ENCODE data around the gene MYL12B.
"Not testable (repeated sequence)": the region's sequence is repeated elsewhere in the genome, so short reads cannot be mapped to it uniquely, and the experiment has no call there.

MYL12B gene

DNA sequence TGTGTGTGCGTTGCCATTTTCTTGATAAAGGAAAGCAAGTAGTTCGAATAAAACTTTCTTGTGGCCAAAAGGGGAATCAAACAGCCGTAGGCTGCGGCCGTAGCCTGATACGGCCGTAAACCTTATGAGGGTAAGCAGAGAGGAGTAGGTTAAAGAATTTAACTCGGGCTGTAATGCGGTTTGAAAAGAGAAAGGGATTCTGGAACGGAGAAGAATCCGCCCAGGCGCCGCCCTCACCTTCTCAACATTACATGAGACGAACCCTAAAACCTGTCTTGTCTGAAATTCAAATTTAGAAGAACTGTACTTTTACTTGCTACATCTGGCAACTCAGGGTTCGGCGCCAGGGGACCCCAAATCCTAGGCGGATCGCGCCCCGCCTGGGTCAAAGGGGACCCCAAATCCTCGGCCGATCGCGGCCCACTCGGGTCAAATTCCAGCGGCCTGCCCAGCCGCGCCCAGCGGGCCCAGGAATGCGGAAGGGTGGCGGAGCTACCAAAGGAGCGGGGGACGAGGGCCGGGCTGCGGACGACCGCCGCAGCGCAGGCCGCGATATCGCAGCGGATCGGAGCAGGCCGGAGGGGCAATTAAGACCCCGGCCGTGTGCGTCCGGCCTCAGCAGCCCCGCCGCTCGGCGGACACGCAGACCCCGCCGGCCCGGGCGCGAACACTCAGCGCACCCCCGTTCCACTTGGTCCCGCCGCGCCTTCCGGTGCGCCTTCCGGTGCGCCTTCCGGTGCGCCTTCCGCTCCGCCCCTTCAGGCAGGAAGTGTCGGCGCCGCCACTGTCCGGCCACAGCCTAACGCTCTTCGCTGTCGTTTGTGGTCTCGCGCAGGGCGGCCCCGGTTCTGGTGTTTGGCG, at the start of gene MYL12B:
Gene MYL12B, plus strand, starts transcription at position 761 of the 861 bp plus-strand sequence. CDS start 10,766 bp downstream, outside the sequence.
- DNase-seq: peak; percentile 55

DNA sequence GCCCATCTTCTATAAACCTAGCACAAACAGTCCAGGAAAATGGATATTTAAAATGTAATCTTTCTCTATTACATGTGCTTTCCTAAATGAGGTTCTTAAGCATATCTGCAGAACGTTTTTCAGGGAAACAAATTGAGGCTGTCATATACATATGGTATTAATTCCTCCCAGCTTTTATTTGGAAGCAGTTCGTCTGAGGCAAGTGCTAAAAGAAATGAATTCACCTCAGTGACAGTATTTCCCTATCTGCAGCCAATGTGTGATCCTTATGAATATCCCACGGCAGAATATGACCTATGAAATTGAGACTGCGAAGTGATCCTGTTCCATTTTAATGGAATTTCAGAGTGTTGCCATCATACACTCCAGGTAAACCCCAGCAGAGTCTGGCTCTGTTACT, 49.3 kb upstream of the MYL12B start:
- no peak for DNase-seq

DNA sequence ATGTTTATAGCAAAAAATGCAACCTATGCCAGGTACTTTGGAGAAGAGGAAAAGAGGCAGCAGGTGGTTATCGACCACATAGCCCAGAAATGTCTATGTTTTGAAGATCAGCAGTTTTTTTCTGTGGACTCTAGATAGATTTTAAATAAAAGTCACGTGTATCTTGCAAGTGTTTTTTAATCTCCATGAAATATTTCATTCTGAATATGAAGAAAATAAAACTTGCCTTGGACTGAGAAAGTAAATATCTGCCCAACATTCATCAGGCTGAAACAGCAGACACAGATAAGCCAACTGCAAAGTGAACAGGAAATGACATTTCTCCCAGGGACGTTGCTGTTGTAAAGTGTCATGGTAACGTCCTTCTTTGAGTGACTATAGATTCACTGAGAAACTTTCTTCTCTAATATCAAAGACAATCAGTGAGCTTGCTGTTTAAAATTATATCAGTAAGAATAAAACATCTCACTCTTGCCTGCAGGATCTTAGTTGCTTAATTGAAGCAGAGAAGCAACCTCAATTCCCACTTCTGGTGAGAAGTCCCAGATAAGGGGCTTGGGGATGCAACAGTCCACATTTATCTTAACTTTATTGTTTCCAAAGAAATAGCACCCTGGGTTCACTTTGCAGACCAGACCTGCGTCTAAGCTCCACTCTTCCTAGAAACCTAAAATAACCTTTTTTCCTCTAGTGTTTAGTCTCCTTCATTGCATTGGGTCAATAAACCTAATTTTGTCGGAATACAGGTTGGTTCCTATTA, 48.5 kb upstream of the MYL12B start:
- no peak for DNase-seq

DNA sequence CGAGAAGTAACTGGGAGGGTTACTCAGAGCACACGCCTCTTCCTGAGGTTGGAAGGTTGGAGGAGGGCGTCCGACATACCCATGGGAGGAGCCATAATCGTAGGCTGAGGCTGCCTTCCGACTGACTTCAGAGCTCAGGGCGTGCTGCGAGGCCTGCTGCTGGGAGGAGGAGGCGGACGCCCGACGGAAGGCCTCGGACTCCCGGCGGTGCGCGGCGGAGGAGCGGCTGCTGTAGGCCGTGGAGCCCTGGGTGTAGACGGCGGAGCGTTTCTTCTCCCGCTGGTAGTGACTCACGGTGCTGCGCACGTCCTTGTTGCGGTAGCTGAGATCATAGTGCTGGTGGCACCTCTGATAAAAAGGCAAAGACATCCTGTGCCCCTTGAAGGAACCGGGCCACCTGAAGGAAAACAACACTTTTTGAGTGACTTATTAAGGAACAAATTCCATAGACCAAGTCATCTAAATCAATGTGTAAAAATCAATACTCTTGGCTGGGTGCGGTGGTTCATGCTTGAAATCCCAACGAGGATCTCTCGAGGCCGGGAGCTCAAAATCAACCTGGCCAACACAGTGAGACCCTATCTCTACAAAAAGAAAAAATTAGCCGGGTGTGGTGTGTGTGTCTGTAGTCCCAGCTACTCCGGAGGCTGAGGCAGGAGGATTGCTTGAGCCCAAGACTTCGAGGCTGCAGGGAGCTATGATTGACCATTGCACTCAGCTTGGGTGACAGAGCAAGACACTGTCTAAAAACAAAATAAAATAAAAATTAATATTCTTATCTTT, 46.9 kb upstream of the MYL12B start:
- DNase-seq: no peak

DNA sequence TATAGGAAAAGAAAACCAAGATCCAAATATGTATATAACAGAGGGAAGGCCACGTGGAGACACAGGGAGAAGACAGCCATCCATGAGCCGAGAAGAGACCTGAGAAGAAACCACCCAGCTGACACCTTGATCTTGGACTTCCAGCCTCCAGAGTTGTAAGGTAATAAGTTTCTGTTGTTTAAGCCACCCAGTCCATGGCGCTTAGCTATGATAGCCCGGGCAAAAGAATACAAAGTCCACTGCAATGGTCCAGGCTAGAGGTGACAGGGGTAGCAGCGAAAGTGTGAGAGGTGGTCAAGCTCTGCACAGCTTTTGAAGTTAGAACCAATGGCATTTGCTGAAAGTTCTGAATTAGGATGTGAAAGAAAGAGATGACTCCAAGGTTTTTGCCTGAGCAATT, 44.9 kb upstream of the MYL12B start:
- no peak for DNase-seq

DNA sequence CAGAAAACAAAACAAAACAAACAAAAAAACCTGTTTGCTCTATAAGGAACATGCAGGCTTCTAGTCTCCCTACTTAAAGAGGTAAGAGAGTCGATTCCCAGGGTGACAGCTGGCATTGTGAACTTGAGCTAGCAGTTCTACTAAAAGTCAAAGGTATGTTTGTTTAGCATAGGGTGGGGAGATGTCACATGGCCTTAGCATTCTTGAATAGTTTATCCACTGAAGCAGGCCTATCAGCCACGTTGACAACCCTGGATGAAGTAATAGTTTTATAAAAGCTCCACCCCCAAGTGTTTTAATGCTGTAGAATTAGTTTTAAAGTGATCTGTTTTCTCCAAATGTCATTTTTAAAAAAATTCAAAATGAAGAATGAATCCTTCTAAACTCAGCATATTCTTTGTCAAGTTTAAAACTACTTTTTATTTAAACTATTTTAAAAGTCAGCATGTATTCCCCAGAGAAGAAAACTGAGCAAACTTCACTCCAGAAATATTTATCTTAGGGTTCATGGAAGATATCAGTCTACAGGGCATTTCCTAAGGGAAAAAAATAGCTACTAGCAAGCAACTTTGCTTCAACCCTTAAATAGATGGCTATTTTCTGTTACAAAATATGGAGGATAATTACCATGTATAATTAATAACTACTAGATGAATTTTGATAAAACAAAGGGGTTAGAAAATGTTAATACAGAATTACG, 43.8 kb upstream of the MYL12B start:
- DNase-seq: no peak

DNA sequence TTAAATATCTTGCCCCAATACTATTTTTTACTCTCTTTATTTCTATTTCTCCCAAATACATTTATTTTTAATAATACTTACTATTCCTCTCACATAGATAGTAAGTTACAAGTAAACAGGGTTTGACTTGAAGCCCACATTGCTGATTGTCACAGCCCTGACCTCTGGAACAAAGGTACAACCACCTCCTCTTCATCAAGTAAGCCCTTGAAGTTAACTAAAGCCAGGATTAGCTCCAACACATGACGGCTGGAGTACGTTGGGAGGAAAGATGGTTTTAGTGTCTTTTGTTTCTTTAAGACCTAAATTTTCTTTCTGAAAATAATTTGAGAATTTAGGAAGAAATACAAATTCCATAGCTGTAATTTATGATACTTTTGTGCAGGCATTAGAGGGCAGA, 43.1 kb upstream of the MYL12B start:
- no peak for DNase-seq

DNA sequence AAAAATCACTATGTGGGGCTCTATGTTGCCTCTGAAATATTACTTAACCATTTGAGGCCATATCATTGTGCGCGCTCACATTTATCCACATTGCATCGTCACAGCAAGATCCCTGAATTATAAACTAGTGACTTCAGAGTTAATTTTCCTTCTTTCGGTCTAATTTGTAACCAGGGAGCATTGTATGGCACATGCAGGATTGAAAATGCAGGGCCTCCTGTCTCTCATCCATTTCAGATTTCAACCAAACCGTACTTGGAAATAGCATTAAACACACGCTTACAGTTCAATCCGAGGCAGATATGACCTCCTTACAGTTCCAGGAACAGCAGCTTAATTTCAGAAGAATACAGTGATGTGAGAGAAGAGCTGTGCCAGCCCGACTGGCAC, 42.7 kb upstream of the MYL12B start:
- no peak for DNase-seq

DNA sequence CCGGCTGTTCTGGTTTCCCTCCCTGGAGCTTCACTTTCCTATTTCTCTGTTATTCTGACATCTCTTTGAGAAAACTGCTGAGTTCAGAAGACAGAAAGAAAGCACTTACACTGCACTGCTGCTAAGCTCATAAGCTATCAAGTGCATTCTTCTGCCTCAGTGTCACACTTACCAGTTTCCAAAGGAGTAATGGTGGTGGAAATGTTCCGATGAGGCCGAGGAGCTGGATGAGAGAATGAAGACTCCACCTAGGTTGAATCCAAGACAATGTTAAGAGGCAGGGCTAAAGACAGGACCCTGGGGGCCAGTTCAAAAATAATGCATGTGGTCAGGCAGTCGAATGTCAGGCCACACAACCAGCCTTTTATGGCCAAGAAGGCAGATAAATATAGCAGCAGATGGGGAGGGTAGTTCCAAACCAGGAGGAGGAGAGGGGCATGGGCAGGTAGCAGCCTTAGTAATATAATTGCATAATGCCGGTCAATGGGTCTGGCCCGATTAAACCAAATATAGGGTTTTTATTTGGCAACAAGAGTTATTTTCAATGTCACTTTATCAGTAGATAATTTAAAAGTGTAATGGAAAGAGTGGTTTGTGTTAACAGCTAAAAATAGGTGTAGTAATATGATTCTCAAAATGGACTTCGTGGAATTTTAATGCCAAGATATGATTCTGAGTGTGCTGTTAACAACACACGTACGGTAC, 42.1 kb upstream of the MYL12B start, which contains the start of gene MYOM1:
Gene MYOM1, minus strand, starts transcription at position 338 of the 705 bp plus-strand sequence. CDS start 4,745 bp downstream, outside the sequence.
- DNase-seq: no peak

DNA sequence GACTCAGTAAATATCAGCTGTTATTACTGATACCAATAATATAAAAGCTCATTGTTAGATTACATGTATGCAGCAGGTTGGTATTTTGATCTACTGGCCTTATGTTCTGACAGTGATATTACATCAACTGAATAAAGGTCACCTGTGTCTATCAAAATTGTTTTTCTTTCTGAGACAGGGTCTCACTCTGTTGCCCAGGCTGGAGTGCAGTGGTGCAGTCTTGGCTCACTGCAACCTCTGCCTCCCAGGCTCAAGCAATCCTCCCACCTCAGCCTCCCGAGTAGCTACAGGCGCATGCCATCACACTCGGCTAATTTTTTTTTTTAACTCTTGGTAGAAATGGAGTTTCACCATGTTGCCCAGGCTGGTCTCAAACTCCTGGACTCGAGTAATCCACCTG, 41.1 kb upstream of the MYL12B start:
- not testable (repeated sequence) for DNase-seq

DNA sequence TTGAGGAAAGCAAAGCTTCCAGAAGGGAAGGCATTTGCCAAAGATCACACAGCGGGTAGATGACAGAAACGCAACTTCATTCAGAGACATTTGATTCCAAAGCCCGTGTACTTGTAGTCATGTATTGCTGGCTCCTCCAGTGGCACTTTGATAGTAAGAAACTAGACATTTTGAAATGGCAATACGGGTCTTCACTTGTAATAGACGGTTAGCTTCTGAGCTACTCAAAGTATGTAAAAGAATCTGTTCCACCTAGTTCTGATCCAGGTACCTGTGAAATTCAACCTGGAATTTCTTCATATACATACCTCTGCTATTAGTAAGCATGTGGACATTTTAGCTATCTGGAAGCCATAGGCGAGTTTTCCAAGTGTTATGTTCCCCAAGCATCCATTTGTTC, 40.4 kb upstream of the MYL12B start:
- no peak for DNase-seq

DNA sequence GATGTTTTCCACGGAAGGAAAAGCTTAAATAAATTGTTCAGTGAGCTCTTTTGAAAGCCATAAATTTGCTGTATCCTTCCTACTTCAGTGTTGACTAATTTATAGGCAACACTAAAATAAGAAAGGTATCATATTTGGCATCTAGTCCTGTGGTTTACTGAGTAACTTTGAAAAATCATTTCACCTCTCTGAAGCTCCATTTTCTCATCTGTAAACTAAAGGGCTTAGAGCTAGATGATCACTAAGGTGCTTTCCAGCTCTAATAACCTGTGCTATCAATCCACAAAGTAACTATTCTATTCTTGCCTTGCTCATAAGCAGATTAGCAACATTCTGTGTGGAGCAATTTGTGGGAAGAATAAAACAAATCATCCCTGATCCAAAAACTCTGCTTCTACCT, 38.6 kb upstream of the MYL12B start:
- no peak for DNase-seq

DNA sequence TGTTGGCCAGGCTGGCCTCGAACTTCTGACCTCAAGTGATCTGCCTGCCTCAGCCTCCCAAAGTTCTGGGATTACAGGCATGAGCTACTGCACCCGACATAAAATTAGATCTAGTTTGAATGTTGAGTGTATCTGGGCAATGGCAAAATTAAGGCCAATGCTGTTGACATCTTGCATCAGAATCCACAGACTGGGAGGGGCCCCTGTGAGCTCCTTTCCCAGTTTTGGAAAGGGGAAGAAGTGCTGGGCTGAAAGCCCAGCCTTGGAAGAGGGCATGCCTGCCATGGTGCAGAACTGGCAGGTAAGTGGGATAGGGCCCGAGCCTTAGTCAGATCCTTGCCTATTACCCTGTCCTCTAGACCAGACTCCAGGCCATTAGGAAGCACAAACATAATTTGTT, 37.7 kb upstream of the MYL12B start:
- DNase-seq: no peak

DNA sequence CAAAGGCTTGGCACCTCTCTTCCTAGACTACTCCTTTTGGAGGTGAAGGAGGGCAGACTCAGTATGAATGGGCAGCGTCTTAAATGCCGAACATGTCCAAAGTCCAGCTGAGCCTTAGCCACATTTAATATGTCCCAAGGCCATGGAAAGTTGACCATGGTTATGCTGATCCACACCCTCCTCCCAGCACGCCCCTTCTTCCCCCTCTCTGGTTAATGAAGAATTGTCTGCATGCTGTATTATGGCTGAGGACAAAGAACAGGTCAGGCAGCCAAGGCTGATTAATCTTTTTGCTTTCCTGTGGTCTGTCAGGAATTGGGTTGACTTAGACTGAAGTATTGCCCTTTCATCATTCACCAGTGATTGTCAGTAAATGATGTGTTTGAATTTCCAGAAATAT, 36.3 kb upstream of the MYL12B start:
- DNase-seq: no peak

DNA sequence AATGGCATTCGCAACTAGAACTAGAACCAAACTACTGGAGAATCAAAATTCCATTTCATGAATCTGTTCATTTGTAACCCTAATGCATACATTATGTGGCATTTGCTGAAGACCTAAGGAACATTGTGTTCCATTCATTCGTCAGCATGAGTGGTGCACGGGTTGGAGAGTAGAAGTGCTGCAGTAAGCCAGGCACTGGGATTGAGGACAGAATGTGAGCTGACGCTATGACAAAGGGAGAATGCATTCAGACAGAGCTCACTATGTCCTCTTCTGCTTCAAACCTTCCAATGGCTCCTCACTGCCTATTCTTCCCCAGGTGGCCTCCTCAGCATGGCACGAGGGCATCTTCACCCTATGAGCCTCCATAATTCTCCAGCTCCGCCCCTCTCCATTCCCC, 35.9 kb upstream of the MYL12B start:
- no peak for DNase-seq

DNA sequence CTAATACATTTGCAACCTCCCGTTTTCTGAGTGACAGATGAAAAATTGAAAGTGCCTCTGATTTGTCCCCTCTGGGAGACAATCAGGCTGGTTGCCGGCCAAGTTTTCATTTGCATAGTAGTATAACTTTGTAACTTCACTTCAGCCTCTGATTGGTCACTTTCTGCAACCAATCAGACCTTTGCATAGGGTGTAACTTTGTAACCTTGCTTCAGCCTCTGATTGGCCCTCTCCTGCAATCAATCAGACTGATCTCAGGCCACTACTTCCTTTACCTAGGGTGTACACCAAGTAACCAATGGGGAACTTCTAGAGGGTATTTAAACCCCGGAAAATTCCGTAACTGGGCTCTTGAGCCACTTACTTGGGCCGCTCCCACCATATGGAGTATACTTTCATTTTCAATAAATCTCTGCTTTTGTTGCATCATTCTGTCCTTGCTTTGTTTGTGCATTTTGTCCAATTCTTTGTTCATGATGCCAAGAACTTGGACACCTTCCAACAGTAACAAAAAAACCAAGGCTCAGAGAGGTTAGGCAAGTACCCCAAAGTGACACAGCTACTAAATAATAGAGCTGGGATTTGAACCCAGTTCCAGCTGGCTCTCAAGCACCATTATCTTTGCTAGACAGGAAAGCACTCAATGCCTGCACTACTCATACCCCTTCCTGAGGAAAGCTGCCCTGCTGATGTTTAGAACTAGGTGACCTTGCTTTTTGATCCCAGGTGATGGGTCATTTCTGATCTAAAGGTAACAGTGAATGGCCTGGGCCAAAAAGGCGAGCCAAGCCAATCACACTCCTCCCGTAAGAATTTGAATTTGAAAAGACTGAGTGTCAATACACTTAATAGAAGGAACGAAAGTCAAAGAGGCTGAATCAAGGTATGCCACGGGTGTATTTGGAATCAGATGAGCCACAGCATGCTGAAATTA, 31.3 kb upstream of the MYL12B start:
- no peak for DNase-seq

DNA sequence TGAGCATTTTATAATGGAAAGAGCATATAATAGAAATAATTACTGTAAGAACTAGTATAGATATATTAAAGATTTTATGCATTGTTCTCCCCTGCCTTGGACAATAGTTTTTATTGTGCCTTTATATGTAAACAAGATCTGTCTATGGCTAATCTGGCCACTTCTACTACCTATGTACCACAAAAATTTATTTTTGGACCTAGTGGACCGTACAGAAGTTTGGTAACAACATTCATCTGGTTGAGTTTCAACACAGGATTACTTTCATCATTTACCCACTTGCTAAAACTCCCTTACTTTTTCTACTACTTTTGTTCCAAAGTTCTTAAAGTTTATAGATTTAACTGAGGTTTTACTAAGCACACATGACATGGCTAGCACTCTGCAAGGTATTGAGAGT, 28.9 kb upstream of the MYL12B start:
- no peak for DNase-seq

DNA sequence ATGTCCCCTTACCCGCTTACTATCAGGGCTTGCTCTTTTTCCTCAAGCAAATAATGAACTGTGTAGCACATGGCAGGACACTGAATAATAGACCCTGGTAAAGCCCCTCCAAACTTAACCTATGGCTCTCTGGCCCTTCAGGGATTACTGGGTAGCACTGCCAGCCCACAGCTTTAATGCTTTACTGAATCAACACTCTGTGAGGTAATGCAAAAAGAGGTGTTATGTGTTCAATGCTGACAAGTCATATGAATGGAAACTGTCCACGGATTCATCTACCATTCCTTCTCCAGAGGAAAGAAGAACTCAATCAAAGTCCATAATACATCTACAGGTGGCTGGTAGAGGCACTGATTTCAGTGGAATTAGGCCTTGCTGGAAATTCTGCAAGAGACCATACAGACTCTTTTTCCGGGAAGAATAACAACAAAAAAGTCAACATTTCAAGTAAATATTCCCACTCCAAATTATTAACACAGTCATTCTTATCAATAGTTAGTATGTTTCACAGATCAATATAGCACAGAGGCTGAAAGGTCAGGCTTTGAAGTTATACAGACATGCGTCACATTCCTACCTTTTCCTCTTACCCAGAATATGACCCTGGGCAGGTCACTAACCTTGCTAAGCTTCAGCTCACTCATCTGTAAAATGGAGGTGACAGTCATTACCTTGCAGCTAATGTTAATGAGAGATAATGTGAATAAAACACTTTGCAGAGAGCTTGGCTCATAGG, 28.3 kb upstream of the MYL12B start:
- no peak for DNase-seq

DNA sequence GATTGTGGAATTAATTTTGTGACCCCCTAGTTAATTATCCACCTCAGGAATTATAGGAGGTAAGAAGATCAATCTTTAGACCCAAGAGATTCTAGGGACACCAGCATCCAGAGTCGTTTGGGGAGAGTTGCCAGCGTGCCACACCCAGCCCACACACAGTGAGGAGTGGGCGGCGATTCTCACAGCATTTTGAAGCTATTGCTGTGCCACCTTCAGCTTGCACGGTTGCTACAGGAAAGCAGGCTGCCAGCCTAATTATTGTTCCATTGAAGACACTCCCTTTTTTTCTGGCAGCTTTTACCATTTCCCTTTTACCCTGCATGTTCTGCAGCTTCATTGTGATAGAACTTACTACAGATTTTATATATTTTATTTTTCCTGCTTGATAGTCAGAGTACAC, 27.5 kb upstream of the MYL12B start:
- DNase-seq: no peak

DNA sequence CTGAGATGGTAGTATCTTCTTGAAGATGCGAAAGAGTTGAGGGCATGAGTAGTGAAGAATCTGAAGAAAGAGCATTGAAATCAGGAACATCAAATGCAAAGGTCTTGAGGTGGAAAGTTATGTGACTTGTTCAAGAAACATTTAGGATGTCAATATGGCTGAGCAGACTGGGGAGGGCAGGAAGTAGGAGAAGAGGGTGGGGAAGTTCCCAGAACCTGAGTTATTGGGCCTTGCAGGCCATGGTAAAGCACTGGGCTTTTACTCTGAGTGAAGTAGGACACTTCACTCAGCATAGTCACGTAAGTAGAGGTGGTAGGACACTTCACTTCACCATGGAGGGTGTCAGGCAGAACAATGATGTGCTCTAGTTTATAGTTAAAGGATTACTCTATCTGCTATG, 26.1 kb upstream of the MYL12B start:
- no peak for DNase-seq

All from activated T-cell treated with anti-CD3 and anti-CD28 coated beads for 4 hours (primary cell).